K562 (cell line): ENCODE results near the gene PDE11A. TPM values are rescaled to one million over a fixed set of nuclear protein-coding genes. Genes with fewer than 3 reads are reported as not detected.

Source experiments
- ATAC-seq: fragments of 200-7000 bp; cut with Tn5 transposase; 3 replicates; pipeline ENCODE4 v1.9.1; 2020; ENCODE audit warnings: moderate library complexity
- BruUV-seq: library from RNA; stranded (reverse); fragments of 400-500 nt; replicated peaks from 2 replicates; lab custom pipeline; 2021; lab: Mats Ljungman, UMichigan
- CTCF ChIA-PET: fragments of 300-600 bp; formaldehyde crosslinking; extraction: SDS; loops from one replicate; lab custom pipeline; 2021; ENCODE audit warnings: low intra/inter-chr PET ratio; lab: Yijun Ruan, JAX
- POLR2A ChIA-PET: fragments of 300-600, 350-650 bp; sonication (Branson Sonifier 250); formaldehyde crosslinking; extraction: SDS; loops from one replicate; lab custom pipeline; 2021; ENCODE audit warnings: antibody characterized with exemption, inconsistent platforms; lab: Yijun Ruan, JAX
- DNase-seq, 4 experiments: peaks; one replicate each; pipeline versions ENCODE4 v3.0.0 to v3.0.0-alpha.2; 2011 to 2018; ENCODE audit warnings: low spot score in 3 of 4, mixed read lengths in 3 of 4; ENCODE audit errors: extremely low read depth in 1 of 4
- FAIRE-seq: peaks from 2 replicates; lab custom pipeline; 2011; peaks lifted over from hg19 to GRCh38; lab: Jason Lieb, UNC
- H2AFZ ChIP-seq: 2 replicates; pipeline ENCODE4 v1.6.0; 2011; ENCODE audit warnings: low read depth, low read length, control low read depth, inconsistent platforms
- H3K27ac ChIP-seq: fragments of 200-600 bp; 3 replicates; pipeline ENCODE4 v1.8.0; 2011; ENCODE audit warnings: low read depth, mild to moderate bottlenecking, control low read depth, inconsistent platforms, low read length, moderate library complexity, mixed read lengths; ENCODE audit errors: extremely low read depth
- H3K27me3 ChIP-seq, 2 experiments: fragments of 300-600 bp in 1 of 2; 2 replicates in 1 of 2; 3 replicates in 1 of 2; pipeline versions ENCODE4 v1.6.0 to v1.8.0; 2011; ENCODE audit warnings: inconsistent platforms in 2 of 2, low read length in 2 of 2, mild to moderate bottlenecking in 1 of 2, mixed read lengths in 1 of 2, moderate library complexity in 1 of 2; ENCODE audit not compliant: control insufficient read depth in 2 of 2, insufficient read depth in 2 of 2
- H3K36me3 ChIP-seq: fragments of 300-600 bp; 3 replicates; pipeline ENCODE4 v1.8.0; 2011; ENCODE audit warnings: mild to moderate bottlenecking, low read length, inconsistent platforms; ENCODE audit not compliant: control insufficient read depth, insufficient read depth
- H3K4me1 ChIP-seq, 2 experiments: fragments of 200-600 bp in 1 of 2; replicated peaks in 1 of 2; 2 replicates in 1 of 2; 3 replicates in 1 of 2; pipeline versions ENCODE4 v1.5.1 to v1.8.0; 2011; ENCODE audit warnings: inconsistent platforms in 2 of 2, low read length in 2 of 2, mild to moderate bottlenecking in 1 of 2, mixed read lengths in 1 of 2, moderate library complexity in 1 of 2; ENCODE audit not compliant: control insufficient read depth in 2 of 2, insufficient read depth in 2 of 2
- H3K4me2 ChIP-seq: 2 replicates; pipeline ENCODE4 v1.6.1; 2011; ENCODE audit warnings: low read length, control low read depth, inconsistent platforms, mixed read lengths; ENCODE audit not compliant: insufficient read depth
- H3K4me3 ChIP-seq: fragments of 200-600 bp; sonication (generic), shearing (Covaris generic); 2 replicates; pipeline ENCODE4 v1.5.1; 2016; ENCODE audit warnings: control low read depth, inconsistent platforms
- H3K79me2 ChIP-seq: fragments of 200-600 bp; 3 replicates; pipeline ENCODE4 v1.8.0; 2011; ENCODE audit warnings: low read length, inconsistent platforms; ENCODE audit not compliant: control insufficient read depth, insufficient read depth
- H3K9ac ChIP-seq, 2 experiments: 2 replicates each; pipeline versions ENCODE4 v1.6.0 to v1.6.1; 2011; ENCODE audit warnings: low read depth in 2 of 2, low read length in 2 of 2, control low read depth in 1 of 2, inconsistent platforms in 1 of 2, mild to moderate bottlenecking in 1 of 2, mixed read lengths in 1 of 2; ENCODE audit not compliant: insufficient read depth in 1 of 2
- H3K9me1 ChIP-seq: one replicate; pipeline ENCODE4 v1.6.0; 2011; ENCODE audit warnings: inconsistent platforms, mild to moderate bottlenecking, low read length, moderate library complexity; ENCODE audit not compliant: control insufficient read depth, insufficient read depth
- H3K9me3 ChIP-seq: replicated peaks from 2 replicates; pipeline ENCODE4 v1.5.1; 2011; ENCODE audit warnings: low read depth, low read length, inconsistent platforms; ENCODE audit not compliant: control insufficient read depth, insufficient read depth
- H4K20me1 ChIP-seq: replicated peaks from 2 replicates; pipeline ENCODE4 v1.6.1; 2011; ENCODE audit warnings: low read length, inconsistent platforms, mixed read lengths; ENCODE audit not compliant: control insufficient read depth, insufficient read depth
- FIP1L1 ChIP-seq: fragments of 200-400 bp; formaldehyde crosslinking; IDR thresholded peaks from 2 replicates; pipeline ENCODE4 v1.6.1; 2018; ENCODE audit warnings: mild to moderate bottlenecking, low read depth, low read length; ENCODE audit not compliant: poor library complexity, severe bottlenecking
- GTF2E2 ChIP-seq: fragments of 200-800 bp; sonication (Bioruptor generic); IDR thresholded peaks from 2 replicates; pipeline ENCODE4 v1.6.1; 2016; ENCODE audit warnings: missing genetic modification characterization, missing compliant biosample characterization
- HDAC6 ChIP-seq: IDR thresholded peaks from 2 replicates; pipeline ENCODE4 v1.6.1; 2012; ENCODE audit warnings: low read depth, mild to moderate bottlenecking, control low read depth, inconsistent platforms, low read length, moderate library complexity
- NRF1 ChIP-seq, 2 experiments: fragments of 450-650 bp; IDR thresholded peaks in 1 of 2; conservative IDR thresholded peaks in 1 of 2; 2 replicates each; pipeline ENCODE4 v1.6.1; 2014; ENCODE audit warnings: mild to moderate bottlenecking in 2 of 2
- RAD21 ChIP-seq, 2 experiments: fragments of 250-450 bp in 1 of 2; fragments of 450-650 bp in 1 of 2; sonication (Bioruptor Pico) in 1 of 2; formaldehyde crosslinking in 1 of 2; IDR thresholded peaks in 1 of 2; conservative IDR thresholded peaks in 1 of 2; 2 replicates each; pipeline versions ENCODE4 v1.4.0 to v1.8.0; 2020 to 2022; ENCODE audit warnings: mild to moderate bottlenecking in 2 of 2, moderate library complexity in 1 of 2
- SLC30A9 ChIP-seq: fragments of 250-450 bp; sonication (Bioruptor Pico); IDR thresholded peaks from 2 replicates; pipeline ENCODE4 v1.8.0; 2022; ENCODE audit warnings: mild to moderate bottlenecking, moderate library complexity
- SNIP1 ChIP-seq: fragments of 450-650 bp; IDR thresholded peaks from 2 replicates; pipeline ENCODE4 v1.7.1; 2017; ENCODE audit warnings: low read depth, mild to moderate bottlenecking
- SREBF2 ChIP-seq: sonication (generic); formaldehyde crosslinking; IDR thresholded peaks from 2 replicates; pipeline ENCODE4 v1.4.0; 2020; ENCODE audit warnings: mild to moderate bottlenecking, missing genetic modification reagents
- TFAM ChIP-seq: fragments of 250-450 bp; sonication (Bioruptor Pico); conservative IDR thresholded peaks from 2 replicates; pipeline ENCODE4 v1.5.0; 2021; ENCODE audit warnings: mild to moderate bottlenecking, moderate library complexity
- U2AF2 ChIP-seq: fragments of 200-400 bp; formaldehyde crosslinking; optimal IDR thresholded peaks from 2 replicates; pipeline ENCODE3; 2017; ENCODE audit warnings: low read depth, mild to moderate bottlenecking, low read length
- YBX1 ChIP-seq: fragments of 450-650 bp; IDR thresholded peaks from 2 replicates; pipeline ENCODE4 v1.7.1; 2016; ENCODE audit warnings: mild to moderate bottlenecking
- WGBS: fragments of 100-300 bp; shearing (Covaris generic); methylation state at CpG from one replicate; pipeline ENCODE4 v1.1.6; 2016; ENCODE audit warnings: low coverage, mixed read lengths; ENCODE audit not compliant: insufficient coverage; ENCODE audit errors: missing lambda C conversion rate; 5-methylcytosine and 5-hydroxymethylcytosine counted together
- in situ Hi-C: fragments of 300-500 bp; cut with MboI; formaldehyde crosslinking; loops from 4 replicates; pipeline ENCODE4 v1.15.0; 2018; ENCODE audit warnings: inconsistent platforms, mixed read lengths
- intact Hi-C: fragments of 100-400 bp; cut with micrococcal nuclease; formaldehyde crosslinking; loops from 2 replicates; pipeline ENCODE4 v1.14.2; 2022
- polyA plus RNA-seq, 8 experiments: library from polyadenylated mRNA; depleted of rRNA in 4 of 8; stranded (reverse) in 5 of 8; unstranded in 3 of 8; fragments of >200 nt; fragmentation: Nextera tagmentation in 2 of 8; fragmentation: Illumina TruSeq in 1 of 8; extraction: Ambion mirVana in 2 of 8; extraction: Trizol in 1 of 8; gene quantifications; 2 replicates each; pipeline versions ENCODE4 v1.2.1 to v1.2.3, GENCODE V29; 2011 to 2014; ENCODE audit warnings: inconsistent platforms in 1 of 8, missing spikeins in 1 of 8
- total RNA-seq, 7 experiments: library from RNA; depleted of rRNA in 6 of 7; stranded (reverse); fragments of >200 nt in 6 of 7; fragmentation: Illumina TruSeq in 2 of 7; extraction: Trizol in 2 of 7; gene quantifications; 2 replicates each; pipeline versions ENCODE4 v1.2.1 to v1.2.3, GENCODE V29; 2011 to 2021; ENCODE audit warnings: low replicate concordance in 1 of 7
- TF ChIP-seq, protein P1 (sequence below): sonication (generic); formaldehyde crosslinking; IDR thresholded peaks from 2 replicates; pipeline ENCODE4 v1.8.1; 2023; ENCODE audit warnings: mild to moderate bottlenecking, missing genetic modification reagents
- TF ChIP-seq, protein P2 (sequence below): sonication (generic); formaldehyde crosslinking; IDR thresholded peaks from 2 replicates; pipeline ENCODE4 v1.8.0; 2023; ENCODE audit warnings: missing genetic modification reagents, mild to moderate bottlenecking, borderline replicate concordance
- TF ChIP-seq, protein P3 (sequence below): sonication (generic); formaldehyde crosslinking; IDR thresholded peaks from 2 replicates; pipeline ENCODE4 v1.8.0; 2022; ENCODE audit warnings: missing genetic modification reagents, mild to moderate bottlenecking, moderate library complexity, borderline replicate concordance

Gene PDE11A
- total and polyA plus RNA-seq, 9 of the 15 experiments (the other 6 are each of a cell fraction or from before 2014, with no cell fraction given) = 3.2 to 22.1 (median 5.7) TPM

DNA sequence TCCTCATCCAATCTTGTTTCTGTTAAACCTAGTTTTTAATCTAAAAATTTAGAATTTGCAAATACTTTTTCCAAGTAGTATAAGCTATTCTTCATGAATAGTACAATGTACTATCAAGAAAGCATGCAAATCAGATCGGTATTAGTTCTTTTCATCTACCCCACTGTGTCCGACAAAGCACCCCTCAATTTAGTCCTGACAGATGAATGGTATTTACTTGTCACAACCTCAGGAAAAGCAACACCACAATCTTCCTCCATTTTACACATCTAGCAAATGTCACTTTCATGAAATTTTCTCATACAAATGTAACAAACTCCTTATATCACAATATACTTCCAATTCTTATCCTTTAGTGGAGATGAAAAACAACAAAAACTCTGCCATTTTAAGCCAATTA lies 163.8 kb downstream of the PDE11A start:
- ChIA-PET CTCF (no interaction called here), POLR2A (interaction anchor here (1.0 kb wide), 1 partner anchor 13 kb away, joined by 5 read pairs; no protein-coding TSS in a partner anchor)
- no peak for DNase-seq
- in situ Hi-C loops (no loop called here), intact Hi-C loops (loop anchor here (5.0 to 10.0 kb wide), 3 partner anchors 73 to 193 kb away; no protein-coding TSS in a partner anchor)
- H3K9ac ChIP-seq = no peak overlapping the region
- no TSS peak for BruUV-seq
- no peaks in the 10 kb centered on the region for H3K27me3 ChIP-seq
- FAIRE-seq = no peak
- H3K4me1 ChIP-seq = no peaks in the 10 kb centered on the region; a peak in 1 of 5 replicates
- no peak overlapping the region for H3K4me3 ChIP-seq
- no peaks in the 10 kb centered on the region for H3K36me3 ChIP-seq
- H3K4me2 ChIP-seq = no peak overlapping the region
- no peak for ATAC-seq
- 4% methylated on average over 2 of the region's 2 CpGs for WGBS
- H3K9me3 ChIP-seq = no peaks in the 10 kb centered on the region
- H3K27ac ChIP-seq = no peak overlapping the region
- no peaks in the 10 kb centered on the region for H3K79me2 ChIP-seq
- no peaks in the 10 kb centered on the region for H4K20me1 ChIP-seq
- H2AFZ ChIP-seq = no peak overlapping the region
- H3K9me1 ChIP-seq = no peaks in the 10 kb centered on the region
- no peak for TF ChIP-seq HDAC6
- TF ChIP-seq, protein P1, sequence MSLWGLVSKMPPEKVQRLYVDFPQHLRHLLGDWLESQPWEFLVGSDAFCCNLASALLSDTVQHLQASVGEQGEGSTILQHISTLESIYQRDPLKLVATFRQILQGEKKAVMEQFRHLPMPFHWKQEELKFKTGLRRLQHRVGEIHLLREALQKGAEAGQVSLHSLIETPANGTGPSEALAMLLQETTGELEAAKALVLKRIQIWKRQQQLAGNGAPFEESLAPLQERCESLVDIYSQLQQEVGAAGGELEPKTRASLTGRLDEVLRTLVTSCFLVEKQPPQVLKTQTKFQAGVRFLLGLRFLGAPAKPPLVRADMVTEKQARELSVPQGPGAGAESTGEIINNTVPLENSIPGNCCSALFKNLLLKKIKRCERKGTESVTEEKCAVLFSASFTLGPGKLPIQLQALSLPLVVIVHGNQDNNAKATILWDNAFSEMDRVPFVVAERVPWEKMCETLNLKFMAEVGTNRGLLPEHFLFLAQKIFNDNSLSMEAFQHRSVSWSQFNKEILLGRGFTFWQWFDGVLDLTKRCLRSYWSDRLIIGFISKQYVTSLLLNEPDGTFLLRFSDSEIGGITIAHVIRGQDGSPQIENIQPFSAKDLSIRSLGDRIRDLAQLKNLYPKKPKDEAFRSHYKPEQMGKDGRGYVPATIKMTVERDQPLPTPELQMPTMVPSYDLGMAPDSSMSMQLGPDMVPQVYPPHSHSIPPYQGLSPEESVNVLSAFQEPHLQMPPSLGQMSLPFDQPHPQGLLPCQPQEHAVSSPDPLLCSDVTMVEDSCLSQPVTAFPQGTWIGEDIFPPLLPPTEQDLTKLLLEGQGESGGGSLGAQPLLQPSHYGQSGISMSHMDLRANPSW = no peak
- TF ChIP-seq TFAM (CRISPR knock-in tag) = no peak
- TF ChIP-seq, protein P2, sequence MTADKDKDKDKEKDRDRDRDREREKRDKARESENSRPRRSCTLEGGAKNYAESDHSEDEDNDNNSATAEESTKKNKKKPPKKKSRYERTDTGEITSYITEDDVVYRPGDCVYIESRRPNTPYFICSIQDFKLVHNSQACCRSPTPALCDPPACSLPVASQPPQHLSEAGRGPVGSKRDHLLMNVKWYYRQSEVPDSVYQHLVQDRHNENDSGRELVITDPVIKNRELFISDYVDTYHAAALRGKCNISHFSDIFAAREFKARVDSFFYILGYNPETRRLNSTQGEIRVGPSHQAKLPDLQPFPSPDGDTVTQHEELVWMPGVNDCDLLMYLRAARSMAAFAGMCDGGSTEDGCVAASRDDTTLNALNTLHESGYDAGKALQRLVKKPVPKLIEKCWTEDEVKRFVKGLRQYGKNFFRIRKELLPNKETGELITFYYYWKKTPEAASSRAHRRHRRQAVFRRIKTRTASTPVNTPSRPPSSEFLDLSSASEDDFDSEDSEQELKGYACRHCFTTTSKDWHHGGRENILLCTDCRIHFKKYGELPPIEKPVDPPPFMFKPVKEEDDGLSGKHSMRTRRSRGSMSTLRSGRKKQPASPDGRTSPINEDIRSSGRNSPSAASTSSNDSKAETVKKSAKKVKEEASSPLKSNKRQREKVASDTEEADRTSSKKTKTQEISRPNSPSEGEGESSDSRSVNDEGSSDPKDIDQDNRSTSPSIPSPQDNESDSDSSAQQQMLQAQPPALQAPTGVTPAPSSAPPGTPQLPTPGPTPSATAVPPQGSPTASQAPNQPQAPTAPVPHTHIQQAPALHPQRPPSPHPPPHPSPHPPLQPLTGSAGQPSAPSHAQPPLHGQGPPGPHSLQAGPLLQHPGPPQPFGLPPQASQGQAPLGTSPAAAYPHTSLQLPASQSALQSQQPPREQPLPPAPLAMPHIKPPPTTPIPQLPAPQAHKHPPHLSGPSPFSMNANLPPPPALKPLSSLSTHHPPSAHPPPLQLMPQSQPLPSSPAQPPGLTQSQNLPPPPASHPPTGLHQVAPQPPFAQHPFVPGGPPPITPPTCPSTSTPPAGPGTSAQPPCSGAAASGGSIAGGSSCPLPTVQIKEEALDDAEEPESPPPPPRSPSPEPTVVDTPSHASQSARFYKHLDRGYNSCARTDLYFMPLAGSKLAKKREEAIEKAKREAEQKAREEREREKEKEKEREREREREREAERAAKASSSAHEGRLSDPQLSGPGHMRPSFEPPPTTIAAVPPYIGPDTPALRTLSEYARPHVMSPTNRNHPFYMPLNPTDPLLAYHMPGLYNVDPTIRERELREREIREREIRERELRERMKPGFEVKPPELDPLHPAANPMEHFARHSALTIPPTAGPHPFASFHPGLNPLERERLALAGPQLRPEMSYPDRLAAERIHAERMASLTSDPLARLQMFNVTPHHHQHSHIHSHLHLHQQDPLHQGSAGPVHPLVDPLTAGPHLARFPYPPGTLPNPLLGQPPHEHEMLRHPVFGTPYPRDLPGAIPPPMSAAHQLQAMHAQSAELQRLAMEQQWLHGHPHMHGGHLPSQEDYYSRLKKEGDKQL (CRISPR knock-in tag) = no peak
- TF ChIP-seq, protein P3, sequence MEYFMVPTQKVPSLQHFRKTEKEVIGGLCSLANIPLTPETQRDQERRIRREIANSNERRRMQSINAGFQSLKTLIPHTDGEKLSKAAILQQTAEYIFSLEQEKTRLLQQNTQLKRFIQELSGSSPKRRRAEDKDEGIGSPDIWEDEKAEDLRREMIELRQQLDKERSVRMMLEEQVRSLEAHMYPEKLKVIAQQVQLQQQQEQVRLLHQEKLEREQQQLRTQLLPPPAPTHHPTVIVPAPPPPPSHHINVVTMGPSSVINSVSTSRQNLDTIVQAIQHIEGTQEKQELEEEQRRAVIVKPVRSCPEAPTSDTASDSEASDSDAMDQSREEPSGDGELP (CRISPR knock-in tag) = no peak
- TF ChIP-seq NRF1 (conservative IDR thresholded peaks at IDR 0.05 in 1 of 2, IDR thresholded peaks at IDR 0.05 in 1 of 2) = no peak
- no peak for TF ChIP-seq FIP1L1
- no peak for TF ChIP-seq YBX1
- no peak for TF ChIP-seq GTF2E2 (tag)
- no peak for TF ChIP-seq SLC30A9 (CRISPR knock-in tag)
- no peak for TF ChIP-seq U2AF2
- TF ChIP-seq SNIP1 = no peak
- TF ChIP-seq SREBF2 (CRISPR knock-in tag) = no peak
- no peak for TF ChIP-seq RAD21 (CRISPR knock-in tag; conservative IDR thresholded peaks at IDR 0.05 in 1 of 2, IDR thresholded peaks at IDR 0.05 in 1 of 2)
